Stimulated activated CD8-positive, alpha-beta memory T cell treated with anti-CD3 and anti-CD28 coated beads, Interleukin-12 subunit alpha, Interleukin-12 subunit beta, amount 100 ng/mL, for 4 hours (primary cell): ENCODE data around the gene STXBP3.

ENCODE experiments used
- DNase-seq: peaks from one replicate; pipeline ENCODE4 v3.0.0-alpha.2; 2020; ENCODE audit warnings: low read depth

The STXBP3 gene

DNA sequence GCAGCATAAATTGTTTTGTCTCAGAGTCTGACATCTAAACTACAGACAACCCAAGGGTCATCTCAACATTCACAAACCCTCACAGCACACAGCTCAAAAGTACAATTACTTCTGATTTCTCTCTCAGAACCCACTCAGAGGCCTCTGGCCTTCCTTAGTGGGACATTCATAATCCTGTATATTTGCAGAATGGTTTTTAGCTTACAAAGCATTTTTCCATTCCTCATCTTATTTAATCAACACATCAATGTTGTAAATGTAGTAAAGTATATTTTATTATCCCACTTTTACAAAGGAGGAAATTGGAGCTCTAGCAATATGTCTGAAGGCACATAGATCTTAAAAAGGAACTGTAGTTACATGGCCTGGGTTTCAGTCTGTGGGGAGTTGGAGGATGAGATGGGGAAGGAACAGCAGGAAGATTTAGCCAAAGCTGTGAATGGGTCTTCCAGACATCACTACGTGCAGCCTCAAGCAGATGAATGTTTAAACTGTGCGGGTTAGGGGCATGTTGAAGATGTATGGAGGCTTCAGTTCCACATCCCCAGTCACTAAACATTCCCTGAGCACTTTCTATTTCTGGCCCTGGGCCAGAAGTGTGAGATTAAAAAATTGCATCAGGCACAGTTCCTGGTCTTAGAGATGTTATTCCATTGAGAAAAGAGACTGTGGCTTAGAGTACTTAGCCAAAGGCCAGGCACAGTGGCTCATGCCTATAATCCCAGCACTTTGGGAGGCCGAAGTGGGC lies 97.1 kb downstream of the STXBP3 start:
- DNase-seq, result no peak

DNA sequence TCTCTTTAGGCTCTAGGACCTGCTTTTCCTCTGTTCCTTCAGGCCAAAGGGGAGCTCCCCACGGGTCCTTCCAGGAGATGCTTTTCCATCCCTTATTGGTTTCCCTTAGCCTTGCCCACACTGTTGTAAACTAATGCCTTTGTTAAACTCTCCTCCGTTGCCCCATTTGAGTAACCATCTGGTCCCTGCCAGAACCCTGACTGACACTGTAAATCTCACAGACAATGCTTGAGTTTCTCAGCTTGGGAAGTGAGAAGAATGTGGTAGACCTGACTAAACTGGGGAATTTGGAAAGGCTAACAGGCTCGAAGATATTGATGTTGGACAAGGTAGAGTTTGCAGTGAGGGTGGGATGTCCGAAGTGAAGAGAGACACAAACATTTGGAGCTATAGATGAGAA lies 99.0 kb downstream of the STXBP3 start:
- no peak for DNase-seq

DNA sequence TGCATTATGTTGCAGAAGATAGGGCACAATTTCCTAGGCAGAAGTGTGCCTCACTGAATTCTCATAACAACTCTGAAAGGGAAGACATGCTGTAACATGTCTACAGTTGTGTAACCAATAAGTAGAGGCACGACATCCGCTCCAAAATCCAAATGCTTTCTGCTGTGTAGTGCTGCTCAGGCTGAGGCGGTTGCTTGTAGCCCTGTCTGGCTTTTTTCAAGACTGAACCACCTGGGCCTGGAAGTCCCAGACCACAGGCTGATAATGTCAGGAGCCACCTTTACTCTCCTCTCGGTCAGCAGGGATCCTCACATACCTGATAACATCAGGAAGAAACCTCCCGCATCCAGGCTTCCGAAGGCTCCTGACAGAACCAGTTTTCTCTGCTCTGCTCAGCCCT lies 99.5 kb downstream of the STXBP3 start:
- DNase-seq, result no peak

DNA sequence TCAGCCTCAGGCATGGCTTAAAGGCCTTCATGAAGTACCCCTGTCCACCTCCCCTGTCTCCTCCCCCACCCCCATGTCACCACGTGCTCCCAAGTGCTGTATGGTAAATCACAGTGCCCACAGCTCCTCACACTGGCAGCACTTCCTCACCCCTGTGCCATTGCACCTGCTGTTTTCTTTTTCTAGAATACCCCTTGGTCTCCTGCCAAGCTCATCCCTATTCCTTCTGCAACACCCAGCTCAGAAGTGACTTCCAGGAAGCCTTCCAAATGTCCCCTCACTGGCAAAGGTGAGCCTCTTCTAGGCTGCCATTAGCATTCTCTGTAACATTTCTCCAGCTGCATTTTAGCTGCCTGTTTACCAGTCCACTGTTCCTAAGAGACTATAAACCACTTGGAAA lies 101.0 kb downstream of the STXBP3 start:
- no peak for DNase-seq

DNA sequence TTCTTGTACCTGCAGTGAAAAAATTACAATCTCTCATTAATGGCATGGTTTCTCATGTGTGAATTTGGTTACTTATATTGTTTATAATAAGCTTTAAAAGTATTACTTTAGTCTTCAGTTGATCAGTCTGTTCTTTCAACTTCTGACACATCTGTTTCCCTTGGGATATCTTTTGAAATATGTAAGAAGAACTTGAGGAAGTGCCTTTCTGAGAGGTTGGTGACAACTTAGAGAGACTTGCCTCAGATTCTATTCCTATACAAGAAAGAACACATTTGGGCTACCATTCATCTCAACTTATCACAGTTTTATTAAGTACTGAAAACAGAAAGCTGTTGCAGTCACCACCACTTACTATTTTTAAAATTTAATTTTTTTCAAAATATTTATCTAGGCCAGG lies 102.3 kb downstream of the STXBP3 start:
- no peak for DNase-seq

DNA sequence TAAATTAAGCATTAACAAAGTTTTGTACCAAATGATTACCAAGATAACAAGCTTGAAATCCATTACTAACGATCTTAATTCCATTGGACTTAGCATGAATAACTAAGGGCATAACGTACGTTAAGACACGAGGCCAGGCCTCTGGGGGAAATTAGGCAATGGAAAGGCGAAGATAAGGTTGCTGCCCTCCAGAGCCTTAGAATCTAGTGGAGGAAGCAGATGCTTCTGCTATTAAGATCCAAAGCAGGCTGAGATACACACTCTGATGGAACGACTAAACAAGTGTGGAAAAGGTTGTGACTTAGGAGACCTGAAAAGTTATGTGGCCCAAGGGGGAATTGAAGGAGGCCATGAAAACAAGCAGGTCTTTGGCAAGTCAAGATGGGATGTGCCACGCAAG lies 104.5 kb downstream of the STXBP3 start:
- no peak for DNase-seq

DNA sequence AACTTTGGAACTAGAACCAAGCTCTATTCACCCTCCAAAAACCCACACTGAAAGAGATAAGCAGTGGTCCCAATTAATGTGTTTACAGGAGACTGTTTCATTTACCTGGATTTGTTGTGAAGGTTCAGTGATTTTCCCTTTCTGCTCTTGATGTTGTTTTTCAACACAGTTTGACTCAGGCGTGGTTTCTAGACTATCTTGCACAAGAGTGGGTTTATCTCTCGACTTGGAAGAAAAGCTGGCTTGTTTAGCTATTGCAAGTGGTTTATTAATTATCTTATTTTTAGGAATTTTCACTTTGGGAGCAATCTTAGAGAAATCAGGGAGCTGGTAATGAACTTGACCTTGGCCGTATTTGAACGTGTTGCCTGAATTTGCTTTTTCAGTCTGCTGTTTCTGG lies 105.1 kb downstream of the STXBP3 start:
- DNase-seq, result no peak

DNA sequence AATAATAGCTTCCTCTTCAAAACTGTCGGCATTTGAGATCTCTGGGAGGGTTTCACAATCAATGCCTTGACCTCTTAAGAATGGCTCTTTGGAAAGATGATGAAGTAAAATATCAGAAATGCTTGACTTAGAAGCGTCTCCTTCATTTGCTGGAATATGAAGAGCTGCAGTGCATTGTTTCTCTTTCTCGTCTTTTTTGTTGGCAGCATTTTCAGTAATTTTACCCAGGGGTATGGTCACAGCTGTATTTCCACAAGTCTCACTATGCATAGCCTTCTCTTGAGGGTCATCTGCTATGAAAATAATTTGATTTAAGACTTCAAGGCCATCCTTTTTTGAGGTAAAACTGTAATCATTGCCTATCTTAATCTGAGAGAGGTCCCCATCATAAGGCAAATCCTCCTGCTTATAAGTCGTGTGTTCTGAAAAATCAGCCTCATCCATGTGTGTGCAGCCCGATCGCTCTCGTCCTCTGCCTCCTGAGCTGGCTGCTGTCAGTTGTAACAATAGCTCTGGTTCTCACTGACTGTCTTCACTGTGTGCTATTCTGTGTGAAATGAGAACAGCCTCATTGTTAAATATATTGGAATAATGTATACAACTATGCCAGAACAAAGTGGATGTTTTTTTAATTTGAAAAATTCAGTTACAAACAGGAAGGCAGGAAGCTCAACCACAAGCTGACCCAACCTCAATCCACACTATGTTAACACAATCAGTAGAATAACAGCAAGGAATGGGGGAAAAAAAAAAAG lies 105.9 kb downstream of the STXBP3 start:
- no peak for DNase-seq

DNA sequence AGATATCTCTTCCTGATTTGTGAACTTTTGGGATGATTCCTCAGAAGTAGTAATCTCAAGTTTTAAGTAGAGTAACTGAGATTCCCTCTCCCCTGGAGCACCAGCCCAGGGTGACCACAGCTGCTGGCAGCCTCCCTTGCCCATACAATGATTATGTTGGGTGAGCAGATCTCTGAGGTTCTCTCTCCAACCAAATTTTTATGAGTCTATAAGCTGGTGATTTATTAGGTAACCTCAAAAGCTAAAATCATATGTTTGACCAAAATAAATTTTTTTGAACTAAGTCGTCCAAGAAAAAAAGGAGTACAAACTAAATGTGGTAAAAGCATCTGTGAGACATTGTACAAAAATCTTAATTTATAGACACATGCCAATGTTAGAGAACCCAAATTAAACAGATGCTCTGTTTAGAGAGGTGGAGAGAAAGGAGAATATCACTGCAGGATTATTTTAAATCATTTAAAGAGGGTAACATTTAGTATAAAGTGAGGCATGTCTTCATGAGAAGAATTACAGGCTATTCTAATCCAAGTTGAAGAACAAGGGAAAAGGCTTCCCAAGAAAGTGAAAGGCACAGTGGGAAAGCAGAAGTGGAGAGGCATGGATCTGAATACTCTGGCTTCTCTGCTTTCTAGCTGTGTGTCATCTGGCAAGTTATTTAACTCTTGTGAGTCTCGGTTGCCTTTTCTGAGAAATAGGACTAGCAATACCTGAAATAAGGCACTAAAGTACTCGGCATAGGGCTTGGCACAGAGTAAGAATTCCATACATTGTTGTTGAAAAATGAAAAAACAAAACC lies 107.9 kb downstream of the STXBP3 start:
- DNase-seq, result no peak

DNA sequence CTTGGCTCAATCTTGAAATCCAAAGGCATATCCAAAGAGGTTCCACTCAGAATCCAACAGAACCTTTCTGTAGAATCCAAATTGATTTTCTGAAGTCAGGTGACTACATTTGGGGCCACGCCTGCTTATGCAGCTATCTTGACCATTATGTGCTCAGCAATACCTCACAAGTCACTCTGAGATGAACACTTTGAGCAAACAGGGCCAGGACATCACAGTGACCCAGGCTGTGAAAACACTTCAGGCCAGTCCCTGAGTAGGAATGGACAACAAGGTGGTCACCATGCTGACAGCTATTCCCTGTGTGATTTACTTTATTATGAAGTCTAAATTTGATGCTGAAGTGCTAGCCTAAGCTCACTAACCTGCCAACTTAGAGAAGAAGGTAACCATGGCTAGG lies 110.5 kb downstream of the STXBP3 start, which contains the start of gene AKNAD1:
Gene AKNAD1, minus strand, starts transcription at position 101 of the 400 bp plus-strand sequence. CDS start 4,430 bp downstream, outside the sequence.
- no peak for DNase-seq

DNA sequence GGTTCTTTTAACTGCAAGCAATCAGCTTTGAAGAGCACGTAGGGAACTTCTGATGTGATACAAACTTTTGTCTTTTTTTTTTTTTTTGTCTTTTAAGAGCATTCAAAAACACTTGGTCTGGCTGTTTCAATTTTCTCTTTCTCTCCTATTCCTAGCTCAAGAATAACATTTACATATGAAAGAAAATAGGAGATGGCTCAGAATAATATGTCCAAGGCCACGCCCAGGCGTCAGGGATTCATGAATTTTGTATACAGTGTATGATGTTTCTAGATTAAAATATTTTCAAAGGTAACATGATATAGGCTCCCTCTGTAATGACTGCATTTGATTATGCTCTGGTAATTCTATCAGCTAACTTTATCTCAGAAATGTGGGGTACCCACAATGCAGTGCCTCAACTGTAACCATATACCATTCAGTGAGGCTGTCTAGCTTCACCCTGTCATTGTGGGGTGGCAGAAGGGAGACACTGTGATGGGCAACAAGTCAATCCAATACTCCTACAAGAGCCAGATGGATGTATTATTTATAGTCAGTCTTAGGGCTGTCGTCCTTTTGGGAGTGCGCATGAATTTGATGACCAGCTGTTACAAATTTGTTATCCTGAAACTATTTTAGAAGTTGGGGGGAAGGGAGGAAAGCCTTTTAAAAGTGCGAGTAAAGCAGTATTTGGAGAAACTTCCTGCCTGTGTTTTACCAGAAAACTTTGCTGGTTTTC lies 111.9 kb downstream of the STXBP3 start:
- no peak for DNase-seq
